Endothelial cell (in vitro differentiated cells): Measurements from ENCODE around the gene ZNF575. TPM values are rescaled to one million over a fixed set of nuclear protein-coding genes. Genes with fewer than 3 reads are reported as not detected.
A peak's percentile ranks its signal among the peaks of the same experiment; 100 is the strongest.

Experiments used
- DNase-seq: peaks from one replicate; pipeline ENCODE4 v3.0.0; 2021; ENCODE audit warnings: low spot score
- H3K27ac Mint-ChIP-seq: one replicate; pipeline ENCODE4 v1.8.0; 2021; ENCODE audit warnings: mixed read lengths, inconsistent platforms; ENCODE audit not compliant: unreplicated experiment
- H3K27me3 Mint-ChIP-seq: one replicate; pipeline ENCODE4 v1.8.0; 2021; ENCODE audit warnings: mild to moderate bottlenecking, moderate library complexity, mixed read lengths, inconsistent platforms; ENCODE audit not compliant: unreplicated experiment
- H3K36me3 Mint-ChIP-seq: one replicate; pipeline ENCODE4 v1.8.0; 2021; ENCODE audit warnings: mild to moderate bottlenecking, low read depth, mixed read lengths, inconsistent platforms; ENCODE audit not compliant: unreplicated experiment
- H3K4me1 Mint-ChIP-seq: one replicate; pipeline ENCODE4 v1.8.0; 2021; ENCODE audit warnings: mild to moderate bottlenecking, mixed read lengths, inconsistent platforms; ENCODE audit not compliant: unreplicated experiment
- H3K4me3 Mint-ChIP-seq: one replicate; pipeline ENCODE4 v1.8.0; 2021; ENCODE audit warnings: mild to moderate bottlenecking, mixed read lengths, inconsistent platforms; ENCODE audit not compliant: unreplicated experiment
- H3K9me3 Mint-ChIP-seq: one replicate; pipeline ENCODE4 v1.8.0; 2021; ENCODE audit warnings: mixed read lengths, inconsistent platforms; ENCODE audit not compliant: unreplicated experiment
- CTCF ChIP-seq: fragments of 200-600 bp; sonication (generic); IDR thresholded peaks from one replicate; pipeline ENCODE4 v1.5.0; 2021; ENCODE audit warnings: antibody characterized with exemption; ENCODE audit not compliant: unreplicated experiment
- total RNA-seq: library from RNA; stranded (reverse); fragmentation: NEBNext Ultra II Directional; extraction: Animal tissue kit (Norgen Biotek cat#: 25700); gene quantifications from one replicate; pipeline ENCODE4 v1.2.1, GENCODE V29; 2021; ENCODE audit not compliant: unreplicated experiment

The ZNF575 gene
- total RNA-seq, 1 donor from 2014 or later, result 2.3 TPM

GRCh38 chr19:43552616-43553015 is 19.6 kb downstream of the ZNF575 start:
- H3K9me3 Mint-ChIP-seq, result no peaks in the 10 kb centered on the region
- H3K4me3 Mint-ChIP-seq, result no peak overlapping the region
- no peaks in the 10 kb centered on the region for H3K4me1 Mint-ChIP-seq
- peaks cover 46% of the 10 kb centered on the region for H3K36me3 Mint-ChIP-seq
- DNase-seq, result no peak
- no peak overlapping the region for H3K27ac Mint-ChIP-seq
- no peak for TF ChIP-seq CTCF
- H3K27me3 Mint-ChIP-seq, result peaks cover 9% of the 10 kb centered on the region

- H3K36me3 Mint-ChIP-seq, result peaks cover 42% of the 10 kb centered on the region
- peaks cover 9% of the 10 kb centered on the region for H3K27me3 Mint-ChIP-seq
- DNase-seq, result no peak
- no peaks in the 10 kb centered on the region for H3K4me1 Mint-ChIP-seq
- H3K27ac Mint-ChIP-seq, result no peak overlapping the region
- no peak overlapping the region for H3K4me3 Mint-ChIP-seq
- TF ChIP-seq CTCF, result no peak
- no peaks in the 10 kb centered on the region for H3K9me3 Mint-ChIP-seq
These were observed 20.7 kb downstream of the ZNF575 start for GRCh38 chr19:43553656-43554055.

- no peak for TF ChIP-seq CTCF
- DNase-seq, result no peak
- Mint-ChIP-seq H3K27ac (peak overlapping the region; percentile 36), H3K36me3 (peaks cover 40% of the 10 kb centered on the region), H3K9me3 (no peaks in the 10 kb centered on the region), H3K4me1 (no peaks in the 10 kb centered on the region), H3K4me3 (peak overlapping the region; percentile 71), H3K27me3 (peaks cover 9% of the 10 kb centered on the region)
These were observed 21.4 kb downstream of the ZNF575 start for GRCh38 chr19:43554317-43554895.

- peaks cover 35% of the 10 kb centered on the region for H3K36me3 Mint-ChIP-seq
- no peaks in the 10 kb centered on the region for H3K9me3 Mint-ChIP-seq
- H3K27me3 Mint-ChIP-seq, result peaks cover 9% of the 10 kb centered on the region
- peak overlapping the region; percentile 71 for H3K4me3 Mint-ChIP-seq
- TF ChIP-seq CTCF, result peak; percentile 60
- H3K27ac Mint-ChIP-seq, result no peak overlapping the region
- peak; percentile 88 for DNase-seq
- H3K4me1 Mint-ChIP-seq, result no peaks in the 10 kb centered on the region
These were observed 22.3 kb downstream of the ZNF575 start for GRCh38 chr19:43555185-43555770.

GRCh38 chr19:43560687-43561086 is 27.7 kb downstream of the ZNF575 start:
- Mint-ChIP-seq H3K27me3 (peaks cover 9% of the 10 kb centered on the region), H3K4me1 (no peaks in the 10 kb centered on the region), H3K9me3 (no peaks in the 10 kb centered on the region), H3K36me3 (peaks cover 26% of the 10 kb centered on the region), H3K4me3 (peak overlapping the region; percentile 29), H3K27ac (peak overlapping the region; percentile 57)
- TF ChIP-seq CTCF, result no peak
- DNase-seq, result no peak
